ENCODE measurements around the gene ANO2. TPM values are rescaled to one million over a fixed set of nuclear protein-coding genes. Genes with fewer than 3 reads are reported as not detected.

Gene ANO2
- total RNA-seq, 1 donor from 2014 or later, result 2.6 TPM

GRCh38 chr12:5626151-5626550 lies 318.9 kb downstream of the ANO2 start:
- Mint-ChIP-seq H3K27me3 (peaks cover 77% of the 10 kb centered on the region), H3K36me3 (peaks cover 8% of the 10 kb centered on the region), H3K9me3 (no peaks in the 10 kb centered on the region), H3K27ac (no peak overlapping the region), H3K4me1 (ENCODE audit: unreplicated experiment) (no peaks in the 10 kb centered on the region), H3K4me3 (no peak overlapping the region)
- DNase-seq (ENCODE audit: extremely low spot score, unreplicated experiment), result no peak
- no peak for TF ChIP-seq CTCF (conservative IDR thresholded peaks at IDR 0.05)

DNA sequence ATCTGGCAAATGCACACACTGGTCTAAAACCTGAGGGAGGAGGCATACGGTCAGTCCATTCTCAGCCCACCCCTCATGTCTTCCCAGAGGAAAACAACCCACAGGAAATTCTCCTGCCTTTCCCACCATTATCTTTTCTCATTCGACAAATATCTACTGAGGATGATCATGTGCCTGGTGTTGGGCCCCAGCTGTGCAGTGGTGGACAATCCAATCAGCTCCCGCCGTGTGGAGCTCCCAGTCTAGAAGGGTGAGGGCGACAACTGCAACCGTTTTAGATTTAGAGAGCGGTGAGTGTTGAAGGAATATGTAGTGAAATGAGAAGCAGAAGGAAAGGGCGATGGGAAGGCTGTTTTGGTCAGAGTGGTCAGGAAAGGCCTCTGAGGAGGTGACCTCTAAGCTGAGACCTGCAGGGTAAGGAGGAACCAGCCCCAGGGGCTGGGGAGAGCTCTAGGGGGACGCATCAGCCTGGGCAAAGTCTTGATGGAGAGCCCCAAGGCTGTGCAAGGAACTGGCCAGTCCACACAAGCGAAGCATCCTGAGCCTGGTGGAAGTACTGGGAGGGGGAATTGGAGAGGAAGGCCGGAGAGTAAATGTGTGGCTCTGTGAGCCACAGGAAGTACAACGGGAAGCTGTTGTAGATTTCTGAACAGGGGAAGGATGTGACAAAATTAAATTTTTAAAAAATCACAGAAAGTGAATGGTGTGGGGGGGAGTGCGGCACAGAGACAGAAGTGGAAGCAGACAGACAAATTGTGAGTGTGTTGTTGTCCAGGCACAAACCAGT lies 320.4 kb downstream of the ANO2 start:
- no peak for DNase-seq (ENCODE audit: extremely low spot score, unreplicated experiment)
- Mint-ChIP-seq H3K4me3 (no peak overlapping the region), H3K4me1 (ENCODE audit: unreplicated experiment) (no peaks in the 10 kb centered on the region), H3K9me3 (no peaks in the 10 kb centered on the region), H3K27ac (no peak overlapping the region), H3K36me3 (peaks cover 5% of the 10 kb centered on the region), H3K27me3 (peaks cover 74% of the 10 kb centered on the region)
- TF ChIP-seq CTCF (conservative IDR thresholded peaks at IDR 0.05), result no peak

- no peak overlapping the region for H3K4me3 Mint-ChIP-seq
- H3K36me3 Mint-ChIP-seq, result peaks cover 7% of the 10 kb centered on the region
- TF ChIP-seq CTCF (conservative IDR thresholded peaks at IDR 0.05), result no peak
- no peak overlapping the region for H3K27ac Mint-ChIP-seq
- H3K27me3 Mint-ChIP-seq, result peaks cover 69% of the 10 kb centered on the region
- DNase-seq (ENCODE audit: extremely low spot score, unreplicated experiment), result no peak
- H3K4me1 Mint-ChIP-seq (ENCODE audit: unreplicated experiment), result no peaks in the 10 kb centered on the region
- no peaks in the 10 kb centered on the region for H3K9me3 Mint-ChIP-seq
Measured at GRCh38 chr12:5623411-5623810, 321.6 kb downstream of the ANO2 start.

DNA sequence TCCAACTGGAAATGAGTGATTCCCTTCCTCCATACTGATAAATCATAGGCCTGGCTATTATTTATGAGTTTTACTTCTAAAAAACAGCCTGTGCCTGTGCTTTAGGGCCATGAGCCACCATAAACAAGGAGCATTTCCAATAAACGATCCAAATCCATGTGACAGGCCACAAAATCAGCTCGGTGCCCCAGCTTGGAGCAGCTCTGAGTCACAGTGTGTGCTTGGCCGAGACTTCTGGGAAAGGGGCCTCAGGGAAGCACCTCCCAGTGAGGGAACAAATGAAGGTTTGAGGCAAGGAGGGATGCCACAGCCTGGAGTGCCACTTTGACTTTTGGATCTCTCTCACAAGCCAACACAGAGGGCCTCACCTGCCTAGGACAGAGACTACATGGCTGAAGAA lies 322.8 kb downstream of the ANO2 start:
- Mint-ChIP-seq H3K27me3 (peaks cover 61% of the 10 kb centered on the region), H3K27ac (no peak overlapping the region), H3K36me3 (peaks cover 3% of the 10 kb centered on the region), H3K4me3 (no peak overlapping the region), H3K4me1 (ENCODE audit: unreplicated experiment) (no peaks in the 10 kb centered on the region), H3K9me3 (no peaks in the 10 kb centered on the region)
- no peak for DNase-seq (ENCODE audit: extremely low spot score, unreplicated experiment)
- TF ChIP-seq CTCF (conservative IDR thresholded peaks at IDR 0.05), result no peak

- Mint-ChIP-seq H3K4me3 (no peak overlapping the region), H3K4me1 (ENCODE audit: unreplicated experiment) (no peaks in the 10 kb centered on the region), H3K27ac (no peak overlapping the region), H3K36me3 (peaks cover 3% of the 10 kb centered on the region), H3K9me3 (no peaks in the 10 kb centered on the region), H3K27me3 (peaks cover 56% of the 10 kb centered on the region)
- TF ChIP-seq CTCF (conservative IDR thresholded peaks at IDR 0.05), result no peak
- DNase-seq (ENCODE audit: extremely low spot score, unreplicated experiment), result no peak
Measured at GRCh38 chr12:5621329-5621728, 323.7 kb downstream of the ANO2 start.

Data from type B pancreatic cell (in vitro differentiated cells).